WTC11 (cell line): ENCODE results near the gene PDSS1. TPM values are rescaled to one million over a fixed set of nuclear protein-coding genes. Genes with fewer than 3 reads are reported as not detected.

Experiments used
- ATAC-seq: fragments of 200-7000 bp; cut with Tn5 transposase; 2 replicates; pipeline ENCODE4 v1.10.0; 2021; ENCODE audit warnings: mild to moderate bottlenecking, moderate library complexity
- CTCF ChIA-PET: fragments of 300-600 bp; sonication (Branson Sonifier 250); formaldehyde crosslinking; loops from one replicate; lab custom pipeline; 2021; ENCODE audit warnings: antibody characterized with exemption; lab: Charles Lee
- POLR2A ChIA-PET: fragments of 350-600 bp; sonication (Branson Sonifier 250); formaldehyde crosslinking; loops from one replicate; lab custom pipeline; 2021; ENCODE audit warnings: antibody characterized with exemption; lab: Charles Lee
- DNase-seq: peaks from one replicate; pipeline ENCODE4 v3.0.0; 2021; ENCODE audit warnings: low spot score
- H3K27ac Mint-ChIP-seq: 2 replicates; pipeline ENCODE4 v1.8.0; 2021; ENCODE audit warnings: mixed read lengths
- H3K27me3 Mint-ChIP-seq: 2 replicates; pipeline ENCODE4 v1.8.0; 2021; ENCODE audit warnings: low read depth, mild to moderate bottlenecking, moderate library complexity, mixed read lengths
- H3K36me3 Mint-ChIP-seq: 2 replicates; pipeline ENCODE4 v1.8.0; 2021; ENCODE audit warnings: mixed read lengths
- H3K4me1 Mint-ChIP-seq: 2 replicates; pipeline ENCODE4 v1.8.0; 2022; ENCODE audit warnings: mixed read lengths
- H3K4me3 Mint-ChIP-seq: 2 replicates; pipeline ENCODE4 v1.8.0; 2021; ENCODE audit warnings: mild to moderate bottlenecking, moderate library complexity, mixed read lengths
- H3K9me3 Mint-ChIP-seq: 2 replicates; pipeline ENCODE4 v1.8.0; 2021; ENCODE audit warnings: mixed read lengths
- ETV6 ChIP-seq: sonication (generic); formaldehyde crosslinking; IDR thresholded peaks from 2 replicates; pipeline ENCODE4 v1.8.1; 2022; ENCODE audit warnings: mild to moderate bottlenecking, missing genetic modification reagents
- IRF2 ChIP-seq: sonication (generic); formaldehyde crosslinking; IDR thresholded peaks from 2 replicates; pipeline ENCODE4 v1.8.0; 2022; ENCODE audit warnings: low read depth, missing genetic modification reagents, borderline replicate concordance
- JAZF1 ChIP-seq: fragments of 250-450 bp; sonication (Bioruptor Pico); IDR thresholded peaks from 2 replicates; pipeline ENCODE4 v1.9.0; 2021; ENCODE audit warnings: moderate library complexity, mild to moderate bottlenecking, inconsistent platforms
- NFATC4 ChIP-seq: fragments of 250-450 bp; sonication (Bioruptor Pico); IDR thresholded peaks from 2 replicates; pipeline ENCODE4 v1.9.0; 2021; ENCODE audit warnings: mild to moderate bottlenecking
- PRRX2 ChIP-seq: fragments of 250-450 bp; sonication (Bioruptor Pico); IDR thresholded peaks from 2 replicates; pipeline ENCODE4 v1.8.0; 2021; ENCODE audit warnings: mild to moderate bottlenecking
- SMAD3 ChIP-seq: sonication (generic); formaldehyde crosslinking; IDR thresholded peaks from 2 replicates; pipeline ENCODE4 v1.8.0; 2022; ENCODE audit warnings: missing genetic modification reagents, mild to moderate bottlenecking, borderline replicate concordance
- TEAD1 ChIP-seq: sonication (generic); formaldehyde crosslinking; IDR thresholded peaks from 2 replicates; pipeline ENCODE4 v1.8.0; 2022; ENCODE audit warnings: mild to moderate bottlenecking, missing genetic modification reagents
- TP53 ChIP-seq: sonication (generic); formaldehyde crosslinking; IDR thresholded peaks from 2 replicates; pipeline ENCODE4 v1.8.1; 2023; ENCODE audit warnings: mild to moderate bottlenecking, missing genetic modification reagents
- ZBTB21 ChIP-seq: sonication (generic); formaldehyde crosslinking; IDR thresholded peaks from 2 replicates; pipeline ENCODE4 v1.8.1; 2023; ENCODE audit warnings: mild to moderate bottlenecking, missing genetic modification reagents, borderline replicate concordance
- ZNF121 ChIP-seq: sonication (generic); formaldehyde crosslinking; IDR thresholded peaks from 2 replicates; pipeline ENCODE4 v1.8.0; 2023; ENCODE audit warnings: missing genetic modification reagents
- total RNA-seq: library from RNA; stranded (reverse); gene quantifications from 3 replicates; pipeline ENCODE4 v1.2.3, GENCODE V29; 2021
- TF ChIP-seq, protein P1 (sequence below): sonication (generic); formaldehyde crosslinking; IDR thresholded peaks from 2 replicates; pipeline ENCODE4 v1.8.1; 2023; ENCODE audit warnings: mild to moderate bottlenecking, missing genetic modification reagents, borderline replicate concordance
- TF ChIP-seq, protein P2 (sequence below): sonication (generic); formaldehyde crosslinking; conservative IDR thresholded peaks from 2 replicates; pipeline ENCODE4 v1.8.1; 2023; ENCODE audit warnings: mild to moderate bottlenecking, low read depth, missing genetic modification reagents, moderate library complexity
- TF ChIP-seq, protein P3 (sequence below): fragments of 250-450 bp; sonication (Bioruptor Pico); IDR thresholded peaks from 2 replicates; pipeline ENCODE4 v1.9.0; 2021; ENCODE audit warnings: moderate library complexity, mild to moderate bottlenecking, inconsistent platforms, borderline replicate concordance
- TF ChIP-seq, protein P4 (sequence below): sonication (generic); formaldehyde crosslinking; IDR thresholded peaks from 2 replicates; pipeline ENCODE4 v1.8.1; 2023; ENCODE audit warnings: mild to moderate bottlenecking, moderate library complexity, missing genetic modification reagents
- TF ChIP-seq, protein P5 (sequence below): sonication (generic); formaldehyde crosslinking; IDR thresholded peaks from 2 replicates; pipeline ENCODE4 v1.8.1; 2022; ENCODE audit warnings: mild to moderate bottlenecking, missing genetic modification reagents, moderate library complexity, borderline replicate concordance
- TF ChIP-seq, protein P6 (sequence below): fragments of 200-600 bp; IDR thresholded peaks from 2 replicates; pipeline ENCODE4 v1.8.0; 2022; ENCODE audit warnings: antibody characterized with exemption
- TF ChIP-seq, protein P7 (sequence below): fragments of 250-450 bp; sonication (Bioruptor Pico); conservative IDR thresholded peaks from 2 replicates; pipeline ENCODE4 v1.9.0; 2021; ENCODE audit warnings: mild to moderate bottlenecking

The PDSS1 gene
- total RNA-seq, 1 experiment from 2014 or later = 13.6 TPM

DNA sequence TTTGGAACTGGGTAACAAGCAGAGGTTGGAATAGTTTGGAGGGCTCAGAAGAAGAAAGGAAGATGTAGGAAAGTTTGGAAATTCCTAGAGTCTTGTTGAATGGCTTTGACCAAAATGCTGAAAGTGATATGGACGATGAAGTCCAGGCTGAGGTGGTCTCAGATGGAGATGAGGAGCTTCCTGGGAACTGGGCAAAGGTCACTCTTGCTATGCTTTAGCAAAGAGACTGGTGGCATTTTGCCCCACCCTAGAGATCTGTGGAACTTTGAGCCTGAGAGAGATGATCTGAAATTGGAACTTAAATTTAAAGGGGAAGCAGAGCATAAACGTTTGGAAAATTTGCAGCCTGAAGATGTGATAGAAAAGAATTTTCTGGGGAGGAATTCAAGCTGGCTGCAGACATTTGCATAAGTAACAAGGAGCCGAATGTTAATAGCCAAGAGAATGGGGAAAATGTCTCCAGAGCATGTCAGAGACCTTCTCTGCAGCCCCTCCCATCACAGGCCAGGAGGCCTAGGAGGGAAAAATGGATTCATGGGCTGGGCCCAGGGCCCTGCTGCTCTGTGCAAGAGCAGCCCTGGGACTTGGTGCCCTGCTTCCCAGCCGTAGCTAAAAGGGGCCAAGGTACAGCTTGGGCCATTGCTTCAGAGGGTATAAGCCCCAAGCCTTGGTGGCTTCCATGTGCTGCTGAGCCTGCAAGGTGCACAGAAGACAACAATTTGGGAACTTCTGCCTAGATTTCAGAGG is 3.6 kb downstream of the PDSS1 start:
- Mint-ChIP-seq H3K4me1 (peaks cover 11% of the 10 kb centered on the region), H3K27ac (no peak overlapping the region), H3K36me3 (peaks cover 40% of the 10 kb centered on the region), H3K9me3 (peaks cover 8% of the 10 kb centered on the region), H3K27me3 (no peaks in the 10 kb centered on the region), H3K4me3 (no peak overlapping the region)
- CTCF ChIA-PET = no interaction called here
- TF ChIP-seq, protein P1, sequence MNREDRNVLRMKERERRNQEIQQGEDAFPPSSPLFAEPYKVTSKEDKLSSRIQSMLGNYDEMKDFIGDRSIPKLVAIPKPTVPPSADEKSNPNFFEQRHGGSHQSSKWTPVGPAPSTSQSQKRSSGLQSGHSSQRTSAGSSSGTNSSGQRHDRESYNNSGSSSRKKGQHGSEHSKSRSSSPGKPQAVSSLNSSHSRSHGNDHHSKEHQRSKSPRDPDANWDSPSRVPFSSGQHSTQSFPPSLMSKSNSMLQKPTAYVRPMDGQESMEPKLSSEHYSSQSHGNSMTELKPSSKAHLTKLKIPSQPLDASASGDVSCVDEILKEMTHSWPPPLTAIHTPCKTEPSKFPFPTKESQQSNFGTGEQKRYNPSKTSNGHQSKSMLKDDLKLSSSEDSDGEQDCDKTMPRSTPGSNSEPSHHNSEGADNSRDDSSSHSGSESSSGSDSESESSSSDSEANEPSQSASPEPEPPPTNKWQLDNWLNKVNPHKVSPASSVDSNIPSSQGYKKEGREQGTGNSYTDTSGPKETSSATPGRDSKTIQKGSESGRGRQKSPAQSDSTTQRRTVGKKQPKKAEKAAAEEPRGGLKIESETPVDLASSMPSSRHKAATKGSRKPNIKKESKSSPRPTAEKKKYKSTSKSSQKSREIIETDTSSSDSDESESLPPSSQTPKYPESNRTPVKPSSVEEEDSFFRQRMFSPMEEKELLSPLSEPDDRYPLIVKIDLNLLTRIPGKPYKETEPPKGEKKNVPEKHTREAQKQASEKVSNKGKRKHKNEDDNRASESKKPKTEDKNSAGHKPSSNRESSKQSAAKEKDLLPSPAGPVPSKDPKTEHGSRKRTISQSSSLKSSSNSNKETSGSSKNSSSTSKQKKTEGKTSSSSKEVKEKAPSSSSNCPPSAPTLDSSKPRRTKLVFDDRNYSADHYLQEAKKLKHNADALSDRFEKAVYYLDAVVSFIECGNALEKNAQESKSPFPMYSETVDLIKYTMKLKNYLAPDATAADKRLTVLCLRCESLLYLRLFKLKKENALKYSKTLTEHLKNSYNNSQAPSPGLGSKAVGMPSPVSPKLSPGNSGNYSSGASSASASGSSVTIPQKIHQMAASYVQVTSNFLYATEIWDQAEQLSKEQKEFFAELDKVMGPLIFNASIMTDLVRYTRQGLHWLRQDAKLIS (CRISPR knock-in tag) = no peak
- TF ChIP-seq, protein P2, sequence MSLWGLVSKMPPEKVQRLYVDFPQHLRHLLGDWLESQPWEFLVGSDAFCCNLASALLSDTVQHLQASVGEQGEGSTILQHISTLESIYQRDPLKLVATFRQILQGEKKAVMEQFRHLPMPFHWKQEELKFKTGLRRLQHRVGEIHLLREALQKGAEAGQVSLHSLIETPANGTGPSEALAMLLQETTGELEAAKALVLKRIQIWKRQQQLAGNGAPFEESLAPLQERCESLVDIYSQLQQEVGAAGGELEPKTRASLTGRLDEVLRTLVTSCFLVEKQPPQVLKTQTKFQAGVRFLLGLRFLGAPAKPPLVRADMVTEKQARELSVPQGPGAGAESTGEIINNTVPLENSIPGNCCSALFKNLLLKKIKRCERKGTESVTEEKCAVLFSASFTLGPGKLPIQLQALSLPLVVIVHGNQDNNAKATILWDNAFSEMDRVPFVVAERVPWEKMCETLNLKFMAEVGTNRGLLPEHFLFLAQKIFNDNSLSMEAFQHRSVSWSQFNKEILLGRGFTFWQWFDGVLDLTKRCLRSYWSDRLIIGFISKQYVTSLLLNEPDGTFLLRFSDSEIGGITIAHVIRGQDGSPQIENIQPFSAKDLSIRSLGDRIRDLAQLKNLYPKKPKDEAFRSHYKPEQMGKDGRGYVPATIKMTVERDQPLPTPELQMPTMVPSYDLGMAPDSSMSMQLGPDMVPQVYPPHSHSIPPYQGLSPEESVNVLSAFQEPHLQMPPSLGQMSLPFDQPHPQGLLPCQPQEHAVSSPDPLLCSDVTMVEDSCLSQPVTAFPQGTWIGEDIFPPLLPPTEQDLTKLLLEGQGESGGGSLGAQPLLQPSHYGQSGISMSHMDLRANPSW (CRISPR knock-in tag) = no peak
- TF ChIP-seq, protein P3, sequence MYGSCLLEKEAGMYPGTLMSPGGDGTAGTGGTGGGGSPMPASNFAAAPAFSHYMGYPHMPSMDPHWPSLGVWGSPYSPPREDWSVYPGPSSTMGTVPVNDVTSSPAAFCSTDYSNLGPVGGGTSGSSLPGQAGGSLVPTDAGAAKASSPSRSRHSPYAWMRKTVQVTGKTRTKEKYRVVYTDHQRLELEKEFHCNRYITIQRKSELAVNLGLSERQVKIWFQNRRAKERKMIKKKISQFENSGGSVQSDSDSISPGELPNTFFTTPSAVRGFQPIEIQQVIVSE = no peak
- TF ChIP-seq, protein P4, sequence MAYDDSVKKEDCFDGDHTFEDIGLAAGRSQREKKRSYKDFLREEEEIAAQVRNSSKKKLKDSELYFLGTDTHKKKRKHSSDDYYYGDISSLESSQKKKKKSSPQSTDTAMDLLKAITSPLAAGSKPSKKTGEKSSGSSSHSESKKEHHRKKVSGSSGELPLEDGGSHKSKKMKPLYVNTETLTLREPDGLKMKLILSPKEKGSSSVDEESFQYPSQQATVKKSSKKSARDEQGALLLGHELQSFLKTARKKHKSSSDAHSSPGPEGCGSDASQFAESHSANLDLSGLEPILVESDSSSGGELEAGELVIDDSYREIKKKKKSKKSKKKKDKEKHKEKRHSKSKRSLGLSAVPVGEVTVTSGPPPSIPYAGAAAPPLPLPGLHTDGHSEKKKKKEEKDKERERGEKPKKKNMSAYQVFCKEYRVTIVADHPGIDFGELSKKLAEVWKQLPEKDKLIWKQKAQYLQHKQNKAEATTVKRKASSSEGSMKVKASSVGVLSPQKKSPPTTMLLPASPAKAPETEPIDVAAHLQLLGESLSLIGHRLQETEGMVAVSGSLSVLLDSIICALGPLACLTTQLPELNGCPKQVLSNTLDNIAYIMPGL (CRISPR knock-in tag) = no peak
- TF ChIP-seq, protein P5, sequence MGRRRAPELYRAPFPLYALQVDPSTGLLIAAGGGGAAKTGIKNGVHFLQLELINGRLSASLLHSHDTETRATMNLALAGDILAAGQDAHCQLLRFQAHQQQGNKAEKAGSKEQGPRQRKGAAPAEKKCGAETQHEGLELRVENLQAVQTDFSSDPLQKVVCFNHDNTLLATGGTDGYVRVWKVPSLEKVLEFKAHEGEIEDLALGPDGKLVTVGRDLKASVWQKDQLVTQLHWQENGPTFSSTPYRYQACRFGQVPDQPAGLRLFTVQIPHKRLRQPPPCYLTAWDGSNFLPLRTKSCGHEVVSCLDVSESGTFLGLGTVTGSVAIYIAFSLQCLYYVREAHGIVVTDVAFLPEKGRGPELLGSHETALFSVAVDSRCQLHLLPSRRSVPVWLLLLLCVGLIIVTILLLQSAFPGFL = no peak
- TF ChIP-seq ZBTB21 (CRISPR knock-in tag) = no peak
- TF ChIP-seq ZNF121 (CRISPR knock-in tag) = no peak
- no peak for TF ChIP-seq SMAD3 (CRISPR knock-in tag)
- TF ChIP-seq, protein P6, sequence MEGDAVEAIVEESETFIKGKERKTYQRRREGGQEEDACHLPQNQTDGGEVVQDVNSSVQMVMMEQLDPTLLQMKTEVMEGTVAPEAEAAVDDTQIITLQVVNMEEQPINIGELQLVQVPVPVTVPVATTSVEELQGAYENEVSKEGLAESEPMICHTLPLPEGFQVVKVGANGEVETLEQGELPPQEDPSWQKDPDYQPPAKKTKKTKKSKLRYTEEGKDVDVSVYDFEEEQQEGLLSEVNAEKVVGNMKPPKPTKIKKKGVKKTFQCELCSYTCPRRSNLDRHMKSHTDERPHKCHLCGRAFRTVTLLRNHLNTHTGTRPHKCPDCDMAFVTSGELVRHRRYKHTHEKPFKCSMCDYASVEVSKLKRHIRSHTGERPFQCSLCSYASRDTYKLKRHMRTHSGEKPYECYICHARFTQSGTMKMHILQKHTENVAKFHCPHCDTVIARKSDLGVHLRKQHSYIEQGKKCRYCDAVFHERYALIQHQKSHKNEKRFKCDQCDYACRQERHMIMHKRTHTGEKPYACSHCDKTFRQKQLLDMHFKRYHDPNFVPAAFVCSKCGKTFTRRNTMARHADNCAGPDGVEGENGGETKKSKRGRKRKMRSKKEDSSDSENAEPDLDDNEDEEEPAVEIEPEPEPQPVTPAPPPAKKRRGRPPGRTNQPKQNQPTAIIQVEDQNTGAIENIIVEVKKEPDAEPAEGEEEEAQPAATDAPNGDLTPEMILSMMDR = no peak
- no peak for TF ChIP-seq PRRX2 (CRISPR knock-in tag)
- POLR2A ChIA-PET = no interaction called here
- DNase-seq (no peak), ATAC-seq (no peak)

GRCh38 chr10:26703096-26703495 is 5.6 kb downstream of the PDSS1 start:
- Mint-ChIP-seq H3K27ac (no peak overlapping the region), H3K4me1 (peaks cover 7% of the 10 kb centered on the region; the same call in 1 of the 2 replicates), H3K4me3 (no peak overlapping the region), H3K27me3 (no peaks in the 10 kb centered on the region), H3K9me3 (peaks cover 8% of the 10 kb centered on the region), H3K36me3 (peaks cover 59% of the 10 kb centered on the region)
- ChIA-PET POLR2A (no interaction called here), CTCF (no interaction called here)
- DNase-seq = no peak
- ATAC-seq = no peak
- no peak for TF ChIP-seq ETV6 (CRISPR knock-in tag)
- no peak for TF ChIP-seq IRF2
- TF ChIP-seq, protein P7, sequence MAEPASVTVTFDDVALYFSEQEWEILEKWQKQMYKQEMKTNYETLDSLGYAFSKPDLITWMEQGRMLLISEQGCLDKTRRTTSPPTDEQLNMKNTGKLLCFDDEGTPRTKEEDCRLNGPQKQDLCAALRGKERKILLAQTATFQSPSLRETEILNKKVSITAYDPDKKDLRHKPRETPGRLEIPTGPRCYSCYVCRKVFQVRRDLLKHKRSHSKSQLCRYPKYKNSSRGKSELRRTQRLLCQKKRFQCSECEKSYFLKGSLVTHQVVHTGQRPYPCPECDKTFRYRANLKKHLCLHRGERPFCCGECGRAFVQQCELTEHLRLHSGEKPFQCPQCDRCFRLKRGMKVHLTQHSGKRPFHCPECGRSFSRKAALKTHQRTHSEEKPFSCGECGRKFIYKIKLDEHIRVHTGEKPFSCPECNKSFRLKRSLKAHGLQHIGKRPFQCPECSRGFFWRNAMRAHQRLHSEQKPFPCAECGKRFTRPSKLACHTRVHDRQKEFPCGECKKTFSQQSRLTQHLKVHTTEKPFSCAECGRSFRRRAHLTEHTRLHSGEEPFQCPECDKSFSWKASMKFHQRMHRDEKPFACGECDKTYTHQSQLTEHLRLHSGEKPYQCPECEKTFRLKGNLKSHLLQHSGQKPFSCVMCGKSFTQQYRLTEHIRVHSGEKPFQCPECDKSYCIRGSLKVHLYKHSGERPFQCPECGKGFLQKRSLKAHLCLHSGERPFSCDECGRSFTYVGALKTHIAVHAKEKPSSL (CRISPR knock-in tag) = no peak
- TF ChIP-seq TEAD1 = no peak
- no peak for TF ChIP-seq TP53 (CRISPR knock-in tag)
- TF ChIP-seq JAZF1 (CRISPR knock-in tag) = no peak
- no peak for TF ChIP-seq NFATC4 (CRISPR knock-in tag)
